Gastrocnemius medialis (tissue), 4 donors: ENCODE data around the gene ARHGAP25. TPM values are rescaled to one million over a fixed set of nuclear protein-coding genes. Genes with fewer than 3 reads are reported as not detected.

Experiments used
- ATAC-seq, 2 donors: fragments of 150-250 bp; one replicate each; pipeline ENCODE4 v1.9.1; 2016
- DNase-seq, 2 donors: peaks; one replicate each; pipeline ENCODE4 v3.0.0-alpha.2; 2019
- H3K27ac ChIP-seq, 4 donors: fragments of 200-600 bp; sonication (generic); 1 replicate in 1 of 4; 2 replicates in 3 of 4; pipeline ENCODE4 v1.5.1; 2016 to 2018; ENCODE audit warnings: mild to moderate bottlenecking in 2 of 4, moderate library complexity in 1 of 4
- H3K27me3 ChIP-seq, 3 donors: fragments of 200-600 bp; sonication (generic) in 2 of 3; 1 replicate in 1 of 3; 2 replicates in 2 of 3; pipeline versions ENCODE4 v1.5.1 to v1.6.0; 2016 to 2019; ENCODE audit warnings: mild to moderate bottlenecking in 1 of 3, moderate library complexity in 1 of 3
- H3K36me3 ChIP-seq, 2 donors: fragments of 200-600 bp; sonication (generic) in 1 of 2; one replicate each; pipeline ENCODE4 v1.5.1; 2017 to 2018
- H3K4me1 ChIP-seq, 2 donors: fragments of 200-600 bp; sonication (generic) in 1 of 2; one replicate each; pipeline ENCODE4 v1.5.1; 2016 to 2017; ENCODE audit warnings: mild to moderate bottlenecking in 2 of 2
- H3K4me3 ChIP-seq, 4 donors: fragments of 200-600 bp; sonication (generic) in 3 of 4; 1 replicate in 1 of 4; 2 replicates in 3 of 4; pipeline ENCODE4 v1.5.1; 2016 to 2019; ENCODE audit warnings: mild to moderate bottlenecking in 2 of 4
- H3K9me3 ChIP-seq, 3 donors: fragments of 200-600 bp; sonication (generic) in 2 of 3; 1 replicate in 1 of 3; 2 replicates in 2 of 3; pipeline ENCODE4 v1.5.1; 2016 to 2019
- POLR2A ChIP-seq, 2 donors: fragments of 450-650 bp; IDR thresholded peaks; one replicate each; pipeline ENCODE4 v1.6.1; 2017; ENCODE audit warnings: antibody characterized with exemption in 2 of 2, mild to moderate bottlenecking in 2 of 2, moderate library complexity in 2 of 2
- in situ Hi-C, 4 donors: fragments of 200-750 bp; cut with MboI; loops; one replicate each; pipeline versions ENCODE4 v1.15.0 to v1.8.0; 2017; ENCODE audit warnings: low sequenced_read_pairs in 4 of 4
- intact Hi-C: fragments of 100-400 bp; cut with DNase I; formaldehyde crosslinking; loops from one replicate; pipeline ENCODE4 v1.15.1; 2023; ENCODE audit warnings: low total_unique reads
- total RNA-seq, 4 donors: library from RNA; depleted of rRNA; stranded (reverse); fragments of >200 nt; gene quantifications; one replicate each; pipeline versions ENCODE4 v1.1.0 to v1.2.3, GENCODE V29; 2016
- TF ChIP-seq, protein P1 (sequence below), 5 experiments: fragments of 450-650 bp in 3 of 5; fragments of 200-600 bp in 2 of 5; sonication (generic) in 2 of 5; IDR thresholded peaks in 4 of 5; conservative IDR thresholded peaks in 1 of 5; 1 replicate in 4 of 5; 2 replicates in 1 of 5; pipeline ENCODE4 v1.5.1; 2016 to 2019; ENCODE audit warnings: antibody characterized with exemption in 5 of 5, mild to moderate bottlenecking in 3 of 5, moderate library complexity in 3 of 5

The ARHGAP25 gene
- total RNA-seq, 4 donors from 2014 or later, result 1.9 to 6.8 (median 3.0) TPM

DNA sequence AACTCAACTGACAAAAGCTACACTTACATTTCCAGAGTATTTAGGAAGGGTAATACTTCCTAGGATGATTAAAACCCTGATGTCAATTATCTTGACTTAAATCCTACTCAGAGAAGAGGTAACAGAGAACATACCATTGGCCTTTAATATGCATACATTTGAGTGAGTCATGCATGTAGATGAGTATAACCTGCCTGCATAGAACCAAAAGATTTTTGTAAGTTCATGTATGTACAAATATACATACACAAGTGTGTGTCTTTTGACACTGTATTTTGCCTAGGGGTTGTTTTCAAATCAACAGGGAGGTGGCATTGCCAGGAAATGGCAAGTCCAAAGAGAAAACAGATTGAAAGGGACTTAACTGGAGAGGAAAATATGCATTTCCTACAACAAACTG, 130.5 kb downstream of the ARHGAP25 start:
- Histone ChIP-seq H3K9me3 (no peaks in the 10 kb centered on the region), H3K27ac (no peak overlapping the region), H3K4me3 (no peak overlapping the region), H3K27me3 (no peaks in the 10 kb centered on the region), H3K36me3 (no peaks in the 10 kb centered on the region), H3K4me1 (no peaks in the 10 kb centered on the region)
- DNase-seq (no peak), ATAC-seq (no peak)
- in situ Hi-C loops, result no loop called here
- intact Hi-C loops, result no loop called here
- TF ChIP-seq, protein P1, sequence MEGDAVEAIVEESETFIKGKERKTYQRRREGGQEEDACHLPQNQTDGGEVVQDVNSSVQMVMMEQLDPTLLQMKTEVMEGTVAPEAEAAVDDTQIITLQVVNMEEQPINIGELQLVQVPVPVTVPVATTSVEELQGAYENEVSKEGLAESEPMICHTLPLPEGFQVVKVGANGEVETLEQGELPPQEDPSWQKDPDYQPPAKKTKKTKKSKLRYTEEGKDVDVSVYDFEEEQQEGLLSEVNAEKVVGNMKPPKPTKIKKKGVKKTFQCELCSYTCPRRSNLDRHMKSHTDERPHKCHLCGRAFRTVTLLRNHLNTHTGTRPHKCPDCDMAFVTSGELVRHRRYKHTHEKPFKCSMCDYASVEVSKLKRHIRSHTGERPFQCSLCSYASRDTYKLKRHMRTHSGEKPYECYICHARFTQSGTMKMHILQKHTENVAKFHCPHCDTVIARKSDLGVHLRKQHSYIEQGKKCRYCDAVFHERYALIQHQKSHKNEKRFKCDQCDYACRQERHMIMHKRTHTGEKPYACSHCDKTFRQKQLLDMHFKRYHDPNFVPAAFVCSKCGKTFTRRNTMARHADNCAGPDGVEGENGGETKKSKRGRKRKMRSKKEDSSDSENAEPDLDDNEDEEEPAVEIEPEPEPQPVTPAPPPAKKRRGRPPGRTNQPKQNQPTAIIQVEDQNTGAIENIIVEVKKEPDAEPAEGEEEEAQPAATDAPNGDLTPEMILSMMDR (IDR thresholded peaks at IDR 0.05 in 4 of 5, conservative IDR thresholded peaks at IDR 0.05 in 1 of 5), result no peak

DNA sequence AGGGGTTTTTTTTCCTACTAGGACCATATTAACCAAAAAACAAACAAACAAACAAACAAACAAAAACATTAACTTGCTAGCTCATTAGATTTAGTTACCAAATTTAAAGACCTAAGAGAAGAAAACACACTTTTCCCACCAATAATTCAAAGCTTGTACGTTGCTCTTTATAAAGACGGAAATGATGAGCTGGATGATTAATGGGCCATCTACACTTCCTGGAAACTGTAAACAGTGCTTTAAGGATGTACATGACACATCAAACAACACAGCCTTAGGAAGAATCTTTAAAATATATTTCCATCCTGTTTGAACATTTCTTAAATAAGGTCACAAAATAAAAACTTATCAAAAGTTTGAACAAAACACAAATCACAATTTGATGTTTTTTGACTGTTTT, 135.6 kb downstream of the ARHGAP25 start:
- Histone ChIP-seq H3K27me3 (no peaks in the 10 kb centered on the region), H3K9me3 (no peaks in the 10 kb centered on the region), H3K4me1 (no peaks in the 10 kb centered on the region), H3K4me3 (no peak overlapping the region), H3K36me3 (no peaks in the 10 kb centered on the region), H3K27ac (no peak overlapping the region)
- ATAC-seq (no peak), DNase-seq (no peak)
- TF ChIP-seq, protein P1 (IDR thresholded peaks at IDR 0.05 in 4 of 5, conservative IDR thresholded peaks at IDR 0.05 in 1 of 5), result no peak
- no peak for TF ChIP-seq POLR2A (IDR thresholded peaks at IDR 0.05)
- in situ Hi-C loops (no loop called here), intact Hi-C loops (no loop called here)

DNA sequence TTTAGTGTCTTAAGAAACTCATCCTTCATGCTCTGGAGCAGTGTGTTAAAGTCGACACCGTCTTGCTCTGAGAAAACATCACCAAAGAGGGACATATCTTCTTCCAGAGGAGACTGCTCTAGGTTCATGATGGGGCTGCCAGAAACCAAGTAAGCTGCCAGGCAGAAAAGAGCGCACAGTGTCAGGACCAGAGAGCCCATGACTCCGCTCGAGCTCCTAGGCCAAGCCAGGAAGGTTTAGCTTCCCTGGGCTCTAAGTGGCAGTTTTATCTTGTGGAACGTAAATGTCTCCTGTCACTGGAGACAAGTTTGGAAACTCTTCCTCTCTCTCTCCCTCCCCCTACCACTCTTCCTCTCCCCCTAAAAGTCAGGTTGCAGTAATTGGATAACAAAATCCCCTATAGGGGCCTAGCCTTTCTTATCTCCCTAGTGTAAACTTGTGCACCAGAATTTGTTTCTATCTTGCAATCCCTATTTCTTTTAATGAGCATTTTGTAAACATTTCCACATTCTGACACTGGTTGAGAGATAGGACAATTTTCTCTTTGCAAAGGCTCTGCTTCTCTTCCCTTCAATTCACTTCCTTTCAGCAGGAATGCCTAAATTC, 136.7 kb downstream of the ARHGAP25 start, which contains the start of gene BMP10:
TSS of gene BMP10 (minus strand) at position 239 of the 606 bp plus-strand sequence. CDS start at position 200, 39 bp downstream.
- Histone ChIP-seq H3K4me1 (no peaks in the 10 kb centered on the region), H3K9me3 (no peaks in the 10 kb centered on the region), H3K27me3 (no peaks in the 10 kb centered on the region), H3K36me3 (no peaks in the 10 kb centered on the region), H3K4me3 (no peak within 1 kb of the TSS), H3K27ac (no peak within 1 kb of the TSS)
- in situ Hi-C loops, result no loop called here
- ATAC-seq (no peak), DNase-seq (no peak)
- TF ChIP-seq, protein P1 (IDR thresholded peaks at IDR 0.05 in 4 of 5, conservative IDR thresholded peaks at IDR 0.05 in 1 of 5), result no peak
- no peak for TF ChIP-seq POLR2A (IDR thresholded peaks at IDR 0.05)
- intact Hi-C loops, result no loop called here

Other genes with a start within 250 kb of the ARHGAP25 start
- under 1 TPM in 2 of 4 donors, not detected in 2; 0.09 to 0.10 TPM for gene PROKR1, start 91.2 kb upstream of the ARHGAP25 start, total RNA-seq
- not detected for gene BMP10, start 136.6 kb downstream of the ARHGAP25 start, total RNA-seq
- gene GKN2, start 218.1 kb downstream of the ARHGAP25 start, total RNA-seq, result not detected
- gene GKN1, start 239.8 kb downstream of the ARHGAP25 start, total RNA-seq, result not detected